CD4-positive, alpha-beta T cell (primary cell): ENCODE measurements around the gene NSL1. TPM values are rescaled to one million over a fixed set of nuclear protein-coding genes. Genes with fewer than 3 reads are reported as not detected.
A peak's percentile ranks its signal among the peaks of the same experiment; 100 is the strongest.

ENCODE experiments used
- ATAC-seq: fragments of 200-7000 bp; cut with Tn5 transposase; one replicate; pipeline ENCODE4 v1.10.0; 2022; ENCODE audit warnings: mild to moderate bottlenecking; ENCODE audit not compliant: poor library complexity
- CTCF ChIA-PET: fragments of 350-600 bp; sonication (Branson Sonifier 250); formaldehyde crosslinking; loops from one replicate; lab custom pipeline; 2021; ENCODE audit warnings: antibody characterized with exemption, inconsistent platforms; lab: Charles Lee
- POLR2A ChIA-PET: fragments of 350-600 bp; sonication (Branson Sonifier 250); formaldehyde crosslinking; loops from one replicate; lab custom pipeline; 2021; ENCODE audit warnings: antibody characterized with exemption, inconsistent platforms; lab: Charles Lee
- DNase-seq, 14 experiments: peaks; one replicate each; pipeline ENCODE4 v3.0.0-alpha.2; 2013 to 2020; ENCODE audit warnings: mixed read lengths in 2 of 14
- H3K27ac ChIP-seq, 2 donors: one replicate each; pipeline versions ENCODE4 v1.5.1 to v1.7.0; 2013; ENCODE audit warnings: low read length in 2 of 2, low read depth in 1 of 2, mild to moderate bottlenecking in 1 of 2
- H3K27me3 ChIP-seq, 2 experiments: 1 replicate in 1 of 2; 2 replicates in 1 of 2; pipeline versions ENCODE4 v1.6.1 to v1.7.0; 2013; ENCODE audit warnings: low read length in 2 of 2, control low read depth in 1 of 2, mild to moderate bottlenecking in 1 of 2, moderate library complexity in 1 of 2; ENCODE audit not compliant: insufficient read depth in 2 of 2, control insufficient read depth in 1 of 2
- H3K36me3 ChIP-seq: one replicate; pipeline ENCODE4 v1.6.1; 2013; ENCODE audit warnings: low read length, control low read depth; ENCODE audit not compliant: insufficient read depth
- H3K4me1 ChIP-seq: one replicate; pipeline ENCODE4 v1.6.1; 2013; ENCODE audit warnings: low read length, control low read depth; ENCODE audit not compliant: insufficient read depth
- H3K4me3 ChIP-seq: one replicate; pipeline ENCODE4 v1.5.1; 2013; ENCODE audit warnings: mild to moderate bottlenecking, low read length, moderate library complexity
- H3K9me3 ChIP-seq, 2 experiments: 1 replicate in 1 of 2; 2 replicates in 1 of 2; pipeline versions ENCODE4 v1.6.1 to v1.7.0; 2013; ENCODE audit warnings: low read length in 2 of 2, mild to moderate bottlenecking in 2 of 2, control low read depth in 1 of 2, moderate library complexity in 1 of 2; ENCODE audit not compliant: control insufficient read depth in 1 of 2, insufficient read depth in 1 of 2
- H3K27ac Mint-ChIP-seq: one replicate; pipeline ENCODE4 v1.8.0; 2020; ENCODE audit warnings: mixed read lengths
- H3K27me3 Mint-ChIP-seq: one replicate; pipeline ENCODE4 v1.8.0; 2021; ENCODE audit warnings: mixed read lengths
- H3K36me3 Mint-ChIP-seq: one replicate; pipeline ENCODE4 v1.8.0; 2021; ENCODE audit warnings: low read depth, mixed read lengths
- H3K4me1 Mint-ChIP-seq: one replicate; pipeline ENCODE4 v1.8.0; 2021; ENCODE audit warnings: low read depth, mixed read lengths
- H3K4me3 Mint-ChIP-seq: one replicate; pipeline ENCODE4 v1.8.0; 2020; ENCODE audit warnings: mild to moderate bottlenecking, mixed read lengths
- H3K9me3 Mint-ChIP-seq: one replicate; pipeline ENCODE4 v1.8.0; 2020; ENCODE audit warnings: mixed read lengths
- CTCF ChIP-seq: fragments of 200-600 bp; IDR thresholded peaks from one replicate; pipeline ENCODE4 v1.8.0; 2022; ENCODE audit warnings: antibody characterized with exemption, mild to moderate bottlenecking
- intact Hi-C, 2 experiments: fragments of 100-400 bp; cut with DNase I in 1 of 2; cut with micrococcal nuclease in 1 of 2; formaldehyde crosslinking; loops; one replicate each; pipeline versions ENCODE4 v1.15.1 to v1.9.0; 2023 to 2025; cut with DNase I, micrococcal nuclease
- total RNA-seq, 174 experiments: library from RNA in 2 of 174; stranded (reverse) in 2 of 174; gene quantifications; one replicate each; pipeline ENCODE4 v1.2.3 and lab custom pipeline; 2021 to 2026

Gene NSL1
- total RNA-seq, 2 experiments from 2014 or later, result 14.1 to 15.7 TPM

- no peak overlapping the region for H3K4me3 Mint-ChIP-seq
- H3K27me3 ChIP-seq, result no peaks in the 10 kb centered on the region
- ATAC-seq (no peak), DNase-seq (peak in 1 of 14 experiments; percentile 27)
- intact Hi-C loops, result no loop called here
- H3K27me3 Mint-ChIP-seq, result no peaks in the 10 kb centered on the region
- peaks cover 8% of the 10 kb centered on the region for H3K4me1 Mint-ChIP-seq
- no peaks in the 10 kb centered on the region for H3K9me3 Mint-ChIP-seq
- H3K36me3 Mint-ChIP-seq, result no peaks in the 10 kb centered on the region
- ChIA-PET CTCF (interaction anchor here (1.5 to 2.3 kb wide), 2 partner anchors 14 to 202 kb away, joined by 4 to 11 read pairs; no protein-coding TSS in a partner anchor), POLR2A (no interaction called here)
- H3K27ac Mint-ChIP-seq, result no peak overlapping the region
- H3K9me3 ChIP-seq, result no peaks in the 10 kb centered on the region
- H3K4me1 ChIP-seq, result peaks cover 13% of the 10 kb centered on the region
- H3K27ac ChIP-seq, result no peak overlapping the region
- H3K36me3 ChIP-seq, result no peaks in the 10 kb centered on the region
- TF ChIP-seq CTCF, result no peak
- H3K4me3 ChIP-seq, result no peak overlapping the region
Measured at GRCh38 chr1:212678456-212679410, 112.8 kb downstream of the NSL1 start.

GRCh38 chr1:212677573-212677972, 114.0 kb downstream of the NSL1 start:
- H3K4me3 Mint-ChIP-seq, result no peak overlapping the region
- no peaks in the 10 kb centered on the region for H3K4me1 Mint-ChIP-seq
- Histone ChIP-seq H3K27me3 (no peaks in the 10 kb centered on the region), H3K27ac (no peak overlapping the region), H3K4me3 (no peak overlapping the region), H3K4me1 (peaks cover 2% of the 10 kb centered on the region), H3K9me3 (no peaks in the 10 kb centered on the region), H3K36me3 (no peaks in the 10 kb centered on the region)
- intact Hi-C loops, result no loop called here
- ChIA-PET CTCF (interaction anchor here (1.5 to 2.3 kb wide), 2 partner anchors 13 to 201 kb away, joined by 4 to 11 read pairs; no protein-coding TSS in a partner anchor), POLR2A (no interaction called here)
- TF ChIP-seq CTCF, result no peak
- H3K27ac Mint-ChIP-seq, result no peak overlapping the region
- DNase-seq, result no peak
- H3K36me3 Mint-ChIP-seq, result no peaks in the 10 kb centered on the region
- H3K27me3 Mint-ChIP-seq, result no peaks in the 10 kb centered on the region
- H3K9me3 Mint-ChIP-seq, result no peaks in the 10 kb centered on the region
- no peak for ATAC-seq

GRCh38 chr1:212677136-212677535, 114.4 kb downstream of the NSL1 start:
- Mint-ChIP-seq H3K36me3 (no peaks in the 10 kb centered on the region), H3K27me3 (no peaks in the 10 kb centered on the region), H3K9me3 (no peaks in the 10 kb centered on the region), H3K4me1 (no peaks in the 10 kb centered on the region), H3K27ac (no peak overlapping the region), H3K4me3 (no peak overlapping the region)
- Histone ChIP-seq H3K36me3 (no peaks in the 10 kb centered on the region), H3K9me3 (no peaks in the 10 kb centered on the region), H3K4me1 (no peaks in the 10 kb centered on the region), H3K4me3 (no peak overlapping the region), H3K27ac (no peak overlapping the region), H3K27me3 (no peaks in the 10 kb centered on the region)
- ATAC-seq (no peak), DNase-seq (no peak)
- TF ChIP-seq CTCF, result no peak
- ChIA-PET CTCF (interaction anchor here (1.5 to 2.3 kb wide), 3 partner anchors 12 to 200 kb away, joined by 3 to 11 read pairs (median 4); no protein-coding TSS in a partner anchor), POLR2A (no interaction called here)
- intact Hi-C loops, result no loop called here

Other genes starting within 250 kb of the NSL1 start
- 10 to 100 TPM; 10.4 to 12.7 TPM for gene ATF3, start 183.0 kb downstream of the NSL1 start, total RNA-seq
- 1 to 10 TPM in 1 of 2 experiments, under 1 TPM in 1; 0.92 to 1.2 TPM for gene BATF3, start 91.9 kb downstream of the NSL1 start, total RNA-seq
- gene TATDN3, start 117 bp upstream of the NSL1 start, total RNA-seq, result 10 to 100 TPM; 12.2 to 13.8 TPM
- not detected for gene SPATA45, start 55.9 kb upstream of the NSL1 start, total RNA-seq
- 1 to 10 TPM; 8.4 to 9.5 TPM for gene FLVCR1, start 66.5 kb upstream of the NSL1 start, total RNA-seq
- gene VASH2, start 158.8 kb upstream of the NSL1 start, total RNA-seq, result under 1 TPM; 0.11 to 0.17 TPM
- gene ANGEL2, start 224.1 kb upstream of the NSL1 start, total RNA-seq, result 10 to 100 TPM; 53.0 to 56.2 TPM